Limb (tissue), 2 donors: ENCODE results near the gene PARS2.

ENCODE experiments used
- DNase-seq, 2 donors: peaks; one replicate each; pipeline ENCODE4 v3.0.0-alpha.2; 2016; ENCODE audit errors: extremely low spot score in 2 of 2

The PARS2 gene

GRCh38 chr1:54774820-54775498, 10.6 kb upstream of the PARS2 start:
- DNase-seq = peak in 1 of 2 donors; percentile 55

GRCh38 chr1:54772951-54773350, 8.6 kb upstream of the PARS2 start:
- DNase-seq = no peak

- DNase-seq = no peak
Measured at GRCh38 chr1:54768093-54768492, 3.8 kb upstream of the PARS2 start.

- DNase-seq = no peak
Measured at GRCh38 chr1:54767526-54767925, 3.2 kb upstream of the PARS2 start.

GRCh38 chr1:54766726-54767125, 2.4 kb upstream of the PARS2 start:
- no peak for DNase-seq

- no peak for DNase-seq
Measured at GRCh38 chr1:54764922-54765561, 719 bp upstream of the PARS2 start.

GRCh38 chr1:54763816-54764132, 549 bp downstream of the PARS2 start:
- DNase-seq = no peak

GRCh38 chr1:54758678-54759348, 5.5 kb downstream of the PARS2 start:
- DNase-seq = no peak

- DNase-seq = no peak
Measured at GRCh38 chr1:54757833-54758232, 6.5 kb downstream of the PARS2 start.

GRCh38 chr1:54754486-54755285, 9.6 kb downstream of the PARS2 start:
- DNase-seq = no peak

GRCh38 chr1:54754045-54754444, 10.3 kb downstream of the PARS2 start:
- DNase-seq = no peak

- DNase-seq = no peak
Measured at GRCh38 chr1:54751426-54751825, 12.9 kb downstream of the PARS2 start.

- no peak for DNase-seq
Measured at GRCh38 chr1:54750596-54750995, 13.7 kb downstream of the PARS2 start.

- no peak for DNase-seq
Measured at GRCh38 chr1:54748094-54748835, 16.1 kb downstream of the PARS2 start.

- no peak for DNase-seq
Measured at GRCh38 chr1:54745864-54746263, 18.5 kb downstream of the PARS2 start.

GRCh38 chr1:54745274-54745673, 19.0 kb downstream of the PARS2 start:
- DNase-seq = no peak

GRCh38 chr1:54744696-54745095, 19.6 kb downstream of the PARS2 start:
- DNase-seq = no peak

- DNase-seq = no peak
Measured at GRCh38 chr1:54743416-54744226, 20.7 kb downstream of the PARS2 start.

GRCh38 chr1:54742282-54742681, 22.0 kb downstream of the PARS2 start:
- DNase-seq = no peak

- DNase-seq = no peak
Measured at GRCh38 chr1:54741531-54741930, 22.8 kb downstream of the PARS2 start.

- no peak for DNase-seq
Measured at GRCh38 chr1:54738244-54738643, 26.1 kb downstream of the PARS2 start.
